Inflammatory macrophage (primary cell): ENCODE measurements around the gene LCN12.
A peak's percentile ranks its signal among the peaks of the same experiment; 100 is the strongest.
"Not testable (repeated sequence)": the region's sequence is repeated elsewhere in the genome, so short reads cannot be mapped to it uniquely, and the experiment has no call there.

Experiments
- DNase-seq, 2 donors: peaks; one replicate each; pipeline ENCODE4 v3.0.0-alpha.2; 2020 to 2022

The LCN12 gene

GRCh38 chr9:136991993-136992818 is 40.1 kb downstream of the LCN12 start, which contains the start of gene PAXX:
Gene PAXX (plus strand): TSS chr9:136992422. CDS start chr9:136992444, 22 bp downstream.
- DNase-seq: peak; percentile 86 to 94

DNA sequence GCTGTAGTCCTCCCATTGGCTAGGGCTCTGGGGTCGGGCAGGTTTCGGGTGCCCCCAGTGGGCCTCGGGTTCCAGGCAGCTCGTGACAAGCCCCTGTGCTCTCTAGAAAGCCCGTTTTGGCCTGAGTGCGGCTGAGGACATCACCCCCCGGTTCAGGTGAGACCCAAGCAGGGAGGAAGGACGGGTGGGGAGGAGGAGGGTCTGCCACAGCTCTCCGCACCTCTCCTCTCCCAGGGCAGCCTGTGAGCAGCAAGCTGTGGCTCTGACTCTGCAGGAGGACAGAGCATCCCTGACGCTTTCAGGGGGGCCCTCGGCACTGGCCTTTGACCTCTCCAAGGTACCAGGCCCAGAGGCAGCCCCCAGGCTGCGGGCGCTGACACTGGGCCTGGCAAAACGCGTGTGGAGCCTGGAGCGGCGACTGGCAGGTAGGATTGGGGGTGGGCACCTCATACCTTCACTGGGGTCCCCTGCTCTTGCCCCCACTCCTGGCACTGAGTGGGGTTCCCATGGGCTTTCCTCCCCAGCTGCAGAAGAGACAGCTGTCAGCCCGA is 40.8 kb downstream of the LCN12 start:
- no peak for DNase-seq

GRCh38 chr9:136994180-136994887 is 42.3 kb downstream of the LCN12 start:
- no peak for DNase-seq

DNA sequence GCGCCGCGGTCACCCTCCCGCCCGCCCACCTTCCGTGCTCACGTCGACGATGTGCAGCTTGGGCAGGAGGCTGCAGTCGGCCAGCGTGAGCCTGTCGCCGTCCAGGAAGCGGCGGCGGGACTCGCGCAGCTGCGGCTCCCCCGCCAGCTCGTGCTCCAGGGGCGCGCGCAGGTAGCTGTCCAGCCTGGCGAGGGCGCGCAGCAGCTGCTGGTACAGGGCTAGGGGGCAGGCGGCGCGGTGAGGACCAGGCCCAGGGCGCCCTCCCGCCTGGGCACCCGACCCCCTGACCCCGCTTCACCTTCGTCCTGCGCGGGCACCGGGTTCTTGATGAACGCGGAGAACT is 42.8 kb downstream of the LCN12 start:
- DNase-seq: no peak

DNA sequence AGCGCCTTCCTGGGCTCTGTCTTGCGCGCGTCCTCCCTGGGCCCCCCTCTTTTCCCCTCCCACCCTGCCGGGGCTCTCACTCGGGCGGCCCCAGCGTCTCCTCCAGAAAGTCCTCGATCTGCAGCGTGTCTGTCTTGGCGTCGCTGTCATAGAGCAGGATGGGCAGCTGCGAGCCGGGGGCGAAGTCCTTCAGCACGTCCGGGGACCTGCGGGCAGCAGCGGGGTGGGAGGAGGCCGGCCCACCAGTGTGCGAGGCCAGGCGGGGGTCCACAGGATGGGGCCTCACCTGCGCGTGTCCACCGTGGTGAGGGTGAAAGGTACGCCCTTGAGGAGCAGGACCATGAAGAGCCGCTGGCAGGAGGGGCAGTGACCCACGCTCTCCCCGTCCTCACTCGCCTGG is 43.3 kb downstream of the LCN12 start:
- DNase-seq: no peak

- no peak for DNase-seq
Measured at GRCh38 chr9:136995772-136996311, 43.8 kb downstream of the LCN12 start.

DNA sequence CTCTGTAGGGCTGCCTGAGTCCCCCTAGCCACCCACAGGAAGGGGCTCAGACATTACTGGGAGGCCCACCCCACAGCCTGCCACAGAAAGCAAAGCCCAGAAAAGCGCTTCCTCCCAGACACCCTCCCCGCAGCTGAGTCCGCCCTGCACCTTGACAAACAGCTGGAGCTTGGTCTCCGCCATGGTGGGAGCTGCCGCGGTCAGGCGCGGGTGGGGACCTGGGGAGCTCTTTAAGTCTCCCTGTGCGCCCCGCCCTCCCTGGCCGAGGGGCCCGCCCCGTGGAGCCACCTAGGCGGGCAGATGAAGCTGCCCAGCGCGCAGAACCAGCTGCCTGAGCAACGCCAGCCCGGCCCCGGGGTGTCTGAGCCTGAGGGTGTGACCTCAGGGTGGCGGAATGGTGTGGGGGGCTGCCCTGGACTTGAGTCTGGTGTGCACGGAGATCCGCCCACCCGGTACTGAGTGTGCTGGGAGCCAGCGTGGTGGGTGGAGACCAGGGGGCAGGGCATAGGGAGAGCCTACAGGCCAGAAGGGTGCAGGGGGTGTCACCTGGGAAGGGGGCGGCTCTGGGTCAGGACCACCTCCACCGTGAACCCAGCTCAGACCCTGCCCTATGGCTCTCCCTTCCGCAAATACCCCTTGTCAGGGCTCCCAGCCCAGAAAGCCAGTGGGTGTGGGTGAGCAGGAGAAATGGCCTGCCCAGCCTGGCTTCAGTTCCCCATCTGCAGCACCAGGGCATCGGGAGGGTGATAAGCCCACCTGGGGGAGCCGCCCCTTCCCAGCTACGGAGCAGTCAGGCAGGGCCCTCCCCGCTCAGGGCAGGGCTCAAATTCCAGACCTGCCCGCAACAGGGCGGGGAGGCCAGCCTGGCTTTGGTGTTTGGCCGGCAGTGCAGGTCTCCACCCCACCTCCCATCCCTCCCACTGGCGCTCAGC is 44.6 kb downstream of the LCN12 start, which contains the start of gene CLIC3:
Gene CLIC3 (minus strand): TSS at position 208 of the 932 bp plus-strand sequence. CDS start 25 bp downstream, at position 183.
- peak; percentile 11 to 51 for DNase-seq

DNA sequence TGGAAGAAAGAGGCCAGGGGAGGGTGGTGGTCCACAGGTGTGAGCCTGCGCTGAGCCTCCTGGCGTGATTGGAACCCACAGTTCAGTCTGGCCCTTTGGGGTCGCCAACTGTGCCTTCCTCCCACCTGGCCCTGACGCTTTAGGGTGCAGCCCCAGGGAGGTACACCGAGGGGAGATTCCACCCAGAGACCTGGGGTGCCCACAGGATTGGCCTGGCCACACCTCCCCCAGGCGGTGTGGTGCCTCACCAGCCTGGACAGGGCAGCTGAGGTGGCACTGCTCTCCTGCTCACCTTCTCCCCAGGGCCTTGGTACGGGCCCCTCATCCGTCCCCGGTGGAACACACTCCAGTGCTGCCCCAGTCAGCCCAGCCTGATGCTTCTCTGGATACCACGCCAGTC is 45.3 kb downstream of the LCN12 start:
- no peak for DNase-seq

- no peak for DNase-seq
Measured at GRCh38 chr9:136997830-136998234, 45.8 kb downstream of the LCN12 start.

- DNase-seq: peak; percentile 86 to 91
Measured at GRCh38 chr9:137000177-137000930, 48.3 kb downstream of the LCN12 start.

DNA sequence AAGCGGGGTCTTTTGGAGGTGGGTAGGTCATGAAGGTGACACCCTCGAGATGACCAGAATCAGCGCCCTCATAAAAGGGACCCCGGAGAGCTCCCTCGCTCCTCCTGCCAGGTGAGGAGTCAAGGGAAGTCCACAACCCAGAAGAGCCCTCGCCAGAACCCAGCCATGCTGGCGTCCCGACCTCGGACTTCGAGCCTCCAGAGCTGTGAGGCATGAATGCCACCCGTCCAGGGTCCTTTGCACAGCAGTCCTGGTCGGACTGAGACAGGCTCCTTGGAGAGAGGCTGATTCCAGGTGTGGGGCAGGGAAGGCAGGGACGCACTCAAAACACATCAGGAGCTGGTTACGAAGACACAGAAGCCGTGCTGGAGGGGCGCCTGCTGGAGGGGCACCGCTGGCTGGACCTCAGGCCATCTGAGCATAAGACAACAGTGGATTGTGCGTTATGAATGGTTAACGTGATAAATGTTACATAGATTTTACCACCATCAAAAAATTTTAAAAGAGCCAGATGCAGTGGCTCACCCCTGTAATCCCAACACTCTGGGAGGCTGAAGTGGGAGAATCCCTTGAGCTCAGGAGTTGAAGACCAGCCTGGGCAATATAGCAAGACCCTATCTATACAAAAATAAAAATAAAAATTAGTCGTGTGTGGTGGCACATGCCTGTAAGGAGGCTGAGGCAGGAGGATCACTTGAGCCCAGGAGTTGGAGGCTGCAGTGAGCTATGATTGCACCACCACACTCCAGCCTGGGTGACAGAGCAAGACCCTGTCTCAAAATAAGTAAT is 50.0 kb downstream of the LCN12 start:
- DNase-seq: no peak

GRCh38 chr9:137002646-137003041 is 50.6 kb downstream of the LCN12 start:
- DNase-seq: no peak

GRCh38 chr9:137004285-137004684 is 52.2 kb downstream of the LCN12 start:
- not testable (repeated sequence) for DNase-seq
